GM12878 (cell line): ENCODE data around the gene EGF. TPM values are rescaled to one million over a fixed set of nuclear protein-coding genes. Genes with fewer than 3 reads are reported as not detected.

ENCODE experiments used
- ATAC-seq: fragments of 200-7000 bp; cut with Tn5 transposase; 3 replicates; pipeline ENCODE4 v1.9.1; 2020; ENCODE audit warnings: mild to moderate bottlenecking, moderate library complexity
- BruUV-seq: library from RNA; stranded (reverse); fragments of 400-500 nt; replicated peaks from 2 replicates; lab custom pipeline; 2021; lab: Mats Ljungman, UMichigan
- CTCF ChIA-PET: fragments of 300-600 bp; sonication (Branson Sonifier 250); formaldehyde crosslinking; extraction: SDS; loops from one replicate; lab custom pipeline; 2021; ENCODE audit warnings: inconsistent platforms; lab: Yijun Ruan, JAX
- POLR2A ChIA-PET: fragments of 350-600 bp; formaldehyde crosslinking; extraction: SDS; loops from one replicate; lab custom pipeline; 2021; ENCODE audit warnings: inconsistent platforms; lab: Charles Lee
- RAD21 ChIA-PET: fragments of 300-600 bp; sonication (Branson Sonifier 250); formaldehyde crosslinking; loops from one replicate; lab custom pipeline; 2023; ENCODE audit warnings: antibody characterized with exemption; ENCODE audit not compliant: unreplicated experiment; lab: Charles Lee
- SMC1A ChIA-PET: fragments of 300-600 bp; sonication (Branson Sonifier 250); formaldehyde crosslinking; loops from one replicate; lab custom pipeline; 2023; ENCODE audit not compliant: unreplicated experiment, uncharacterized antibody; lab: Charles Lee
- DNase-seq: peaks from one replicate; pipeline ENCODE4 v3.0.0-alpha.2; 2011; ENCODE audit warnings: low read depth, low spot score
- FAIRE-seq: peaks from 3 replicates; lab custom pipeline; 2011; peaks lifted over from hg19 to GRCh38; lab: Jason Lieb, UNC
- H2AFZ ChIP-seq: 2 replicates; pipeline ENCODE4 v1.6.0; 2011; ENCODE audit warnings: low read depth, low read length, control low read depth; ENCODE audit not compliant: control insufficient read depth
- H3K27ac ChIP-seq: 2 replicates; pipeline ENCODE4 v1.5.1; 2011; ENCODE audit warnings: control low read depth; ENCODE audit not compliant: control insufficient read depth, insufficient read depth
- H3K27me3 ChIP-seq, 2 experiments: replicated peaks in 1 of 2; 2 replicates each; pipeline versions ENCODE4 v1.6.0 to v1.6.1; 2011; ENCODE audit warnings: low read length in 1 of 2; ENCODE audit not compliant: control insufficient read depth in 2 of 2, insufficient read depth in 2 of 2
- H3K36me3 ChIP-seq, 2 experiments: 2 replicates each; pipeline ENCODE4 v1.5.1; 2011; ENCODE audit warnings: low read length in 1 of 2; ENCODE audit not compliant: control insufficient read depth in 2 of 2, insufficient read depth in 2 of 2
- H3K4me1 ChIP-seq: 2 replicates; pipeline ENCODE4 v1.6.1; 2011; ENCODE audit warnings: mild to moderate bottlenecking, low read length, moderate library complexity, mixed read lengths; ENCODE audit not compliant: control insufficient read depth, insufficient read depth
- H3K4me2 ChIP-seq: 2 replicates; pipeline ENCODE4 v1.6.0; 2011; ENCODE audit warnings: control low read depth; ENCODE audit not compliant: control insufficient read depth, insufficient read depth
- H3K4me3 ChIP-seq: fragments of 200-600 bp; sonication (generic); 2 replicates; pipeline ENCODE4 v1.5.1; 2016
- H3K79me2 ChIP-seq: 2 replicates; pipeline ENCODE4 v1.6.0; 2011; ENCODE audit warnings: low read length; ENCODE audit not compliant: control insufficient read depth, insufficient read depth
- H3K9ac ChIP-seq: 2 replicates; pipeline ENCODE4 v1.8.0; 2011; ENCODE audit warnings: low read length, control low read depth, mixed read lengths; ENCODE audit not compliant: control insufficient read depth, insufficient read depth
- H3K9me3 ChIP-seq: replicated peaks from 3 replicates; pipeline ENCODE4 v1.5.1; 2011; ENCODE audit warnings: mild to moderate bottlenecking, low read length; ENCODE audit not compliant: control insufficient read depth, insufficient read depth
- H4K20me1 ChIP-seq: 2 replicates; pipeline ENCODE4 v1.6.0; 2011; ENCODE audit not compliant: control insufficient read depth, insufficient read depth
- BACH1 ChIP-seq: fragments of 450-650 bp; IDR thresholded peaks from 2 replicates; pipeline ENCODE4 v1.6.1; 2017; ENCODE audit warnings: mild to moderate bottlenecking, borderline replicate concordance
- KAT2A ChIP-seq: conservative IDR thresholded peaks from 2 replicates; pipeline ENCODE4 v1.6.1; 2011; ENCODE audit warnings: low read depth, low read length; ENCODE audit not compliant: control insufficient read depth
- MYC ChIP-seq: IDR thresholded peaks from 2 replicates; pipeline ENCODE4 v1.6.1; 2011; ENCODE audit warnings: mild to moderate bottlenecking, low read length, moderate library complexity, inconsistent platforms; ENCODE audit not compliant: insufficient read depth, insufficient replicate concordance, insufficient read length, severe bottlenecking
- RBBP5 ChIP-seq: fragments of 200-600 bp; sonication (generic); conservative IDR thresholded peaks from 2 replicates; pipeline ENCODE4 v1.6.1; 2016
- RCOR1 ChIP-seq: conservative IDR thresholded peaks from 2 replicates; pipeline ENCODE4 v1.6.1; 2012; ENCODE audit warnings: low read depth, low read length, improper control_type of control experiment
- SREBF2 ChIP-seq: IDR thresholded peaks from 2 replicates; pipeline ENCODE4 v1.6.1; 2012; ENCODE audit warnings: mild to moderate bottlenecking, low read length
- WRNIP1 ChIP-seq: IDR thresholded peaks from 2 replicates; pipeline ENCODE4 v1.6.1; 2011; ENCODE audit warnings: low read depth, low read length, improper control_type of control experiment, borderline replicate concordance
- ZNF207 ChIP-seq: fragments of 450-650 bp; IDR thresholded peaks from 2 replicates; pipeline ENCODE4 v1.6.1; 2014; ENCODE audit warnings: antibody characterized with exemption, mild to moderate bottlenecking, borderline replicate concordance
- ZSCAN29 ChIP-seq: fragments of 450-650 bp; IDR thresholded peaks from 2 replicates; pipeline ENCODE4 v1.6.1; 2017; ENCODE audit warnings: mild to moderate bottlenecking, moderate library complexity
- WGBS: methylation state at CpG from one replicate; pipeline ENCODE4 v1.1.6; 2016; ENCODE audit warnings: low lambda C conversion rate; ENCODE audit not compliant: insufficient replicate concordance, insufficient coverage; ENCODE audit errors: missing lambda C conversion rate; 5-methylcytosine and 5-hydroxymethylcytosine counted together
- in situ Hi-C: fragments of 300-500 bp; cut with MboI; formaldehyde crosslinking; loops from 9 replicates; pipeline ENCODE4 v1.14.3; 2018; ENCODE audit warnings: mixed read lengths
- intact Hi-C: fragments of 100-400 bp; cut with micrococcal nuclease; formaldehyde crosslinking; loops from one replicate; pipeline ENCODE4 v1.14.2; 2022; ENCODE audit not compliant: unreplicated experiment
- polyA plus RNA-seq, 11 experiments: library from polyadenylated mRNA; depleted of rRNA in 4 of 11; unstranded in 6 of 11; stranded (reverse) in 5 of 11; fragments of >200 nt; fragmentation: Nextera tagmentation in 4 of 11; fragmentation: Illumina TruSeq in 1 of 11; extraction: Ambion mirVana in 4 of 11; extraction: Trizol in 1 of 11; gene quantifications; 1 replicate in 1 of 11; 2 replicates in 10 of 11; pipeline versions ENCODE4 v1.2.1 to v1.2.3, GENCODE V29; 2011 to 2016; ENCODE audit warnings: inconsistent platforms in 2 of 11, missing spikeins in 2 of 11, low read depth in 1 of 11
- total RNA-seq, 4 experiments: library from RNA; depleted of rRNA in 3 of 4; stranded (reverse); fragments of >200 nt in 3 of 4; fragmentation: Illumina TruSeq in 1 of 4; extraction: Trizol in 1 of 4; gene quantifications; 2 replicates each; pipeline versions ENCODE4 v1.2.1 to v1.2.3, GENCODE V29; 2013 to 2021
- TF ChIP-seq, protein P1 (sequence below): fragments of 150-350 bp; IDR thresholded peaks from 2 replicates; pipeline ENCODE4 v1.6.1; 2014; ENCODE audit warnings: mild to moderate bottlenecking, low read depth, low read length

EGF gene
- total and polyA plus RNA-seq, 10 of the 15 experiments (the other 5 are each of a cell fraction or from before 2014, with no cell fraction given): 0.02 to 0.90 (median 0.19) TPM; not detected in 4

DNA sequence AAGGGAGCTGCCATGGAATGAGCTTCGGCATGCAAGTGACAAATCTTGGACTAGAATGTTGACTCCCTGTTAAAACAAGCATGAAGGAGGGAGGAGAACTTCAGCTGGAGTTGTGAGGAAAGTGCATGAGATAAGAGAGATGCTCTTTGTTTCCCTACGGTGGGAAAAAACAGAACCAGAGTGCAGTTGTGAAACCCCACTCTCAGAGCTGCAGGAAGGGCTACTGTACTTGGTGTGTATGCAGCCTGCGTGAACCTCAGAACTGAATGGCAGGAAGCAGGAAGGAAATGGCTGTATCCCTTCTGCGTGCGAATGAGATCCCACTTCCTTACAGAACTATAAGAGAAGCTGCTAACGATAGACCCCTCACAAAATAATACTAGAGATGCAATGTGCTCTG lies 57.2 kb downstream of the EGF start:
- ChIA-PET POLR2A (no interaction called here), RAD21 (no interaction called here), SMC1A (interaction anchor here (1.4 kb wide), 1 partner anchor 508 kb away, joined by 3 read pairs; no protein-coding TSS in a partner anchor), CTCF (interaction anchor here (1.0 kb wide), 1 partner anchor 544 kb away, joined by 3 read pairs; no protein-coding TSS in a partner anchor)
- H3K9ac ChIP-seq: no peak overlapping the region
- H3K27me3 ChIP-seq: peaks cover 0 to 3% of the 10 kb centered on the region in 2 experiments; a peak in 1 of 4 replicates
- H3K4me3 ChIP-seq: no peak overlapping the region
- H2AFZ ChIP-seq: no peak overlapping the region
- BruUV-seq: no TSS peak
- ATAC-seq: no peak
- under 1% methylated on average over 6 of the region's 6 CpGs for WGBS
- intact Hi-C loops: loop anchor here (10.0 kb wide), 2 partner anchors 135 to 265 kb away; partner anchors contain the start of gene CASP6
- H3K4me2 ChIP-seq: no peak overlapping the region
- no peaks in the 10 kb centered on the region for H3K9me3 ChIP-seq
- no peak overlapping the region for H3K27ac ChIP-seq
- H3K36me3 ChIP-seq: no peaks in the 10 kb centered on the region
- no peaks in the 10 kb centered on the region for H3K79me2 ChIP-seq
- TF ChIP-seq MYC (no peak), ZNF207 (no peak), BACH1 (no peak), RCOR1 (no peak), RBBP5 (no peak), WRNIP1 (no peak), ZSCAN29 (no peak), KAT2A (no peak), SREBF2 (no peak)
- TF ChIP-seq, protein P1, sequence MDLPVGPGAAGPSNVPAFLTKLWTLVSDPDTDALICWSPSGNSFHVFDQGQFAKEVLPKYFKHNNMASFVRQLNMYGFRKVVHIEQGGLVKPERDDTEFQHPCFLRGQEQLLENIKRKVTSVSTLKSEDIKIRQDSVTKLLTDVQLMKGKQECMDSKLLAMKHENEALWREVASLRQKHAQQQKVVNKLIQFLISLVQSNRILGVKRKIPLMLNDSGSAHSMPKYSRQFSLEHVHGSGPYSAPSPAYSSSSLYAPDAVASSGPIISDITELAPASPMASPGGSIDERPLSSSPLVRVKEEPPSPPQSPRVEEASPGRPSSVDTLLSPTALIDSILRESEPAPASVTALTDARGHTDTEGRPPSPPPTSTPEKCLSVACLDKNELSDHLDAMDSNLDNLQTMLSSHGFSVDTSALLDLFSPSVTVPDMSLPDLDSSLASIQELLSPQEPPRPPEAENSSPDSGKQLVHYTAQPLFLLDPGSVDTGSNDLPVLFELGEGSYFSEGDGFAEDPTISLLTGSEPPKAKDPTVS: no peak
- in situ Hi-C loops: no loop called here
- DNase-seq: no peak
- H4K20me1 ChIP-seq: no peaks in the 10 kb centered on the region
- FAIRE-seq: no peak
- no peaks in the 10 kb centered on the region for H3K4me1 ChIP-seq
